ENCODE results near the gene MOCS3. TPM values are rescaled to one million over a fixed set of nuclear protein-coding genes. Genes with fewer than 3 reads are reported as not detected.

Gene MOCS3, protein sequence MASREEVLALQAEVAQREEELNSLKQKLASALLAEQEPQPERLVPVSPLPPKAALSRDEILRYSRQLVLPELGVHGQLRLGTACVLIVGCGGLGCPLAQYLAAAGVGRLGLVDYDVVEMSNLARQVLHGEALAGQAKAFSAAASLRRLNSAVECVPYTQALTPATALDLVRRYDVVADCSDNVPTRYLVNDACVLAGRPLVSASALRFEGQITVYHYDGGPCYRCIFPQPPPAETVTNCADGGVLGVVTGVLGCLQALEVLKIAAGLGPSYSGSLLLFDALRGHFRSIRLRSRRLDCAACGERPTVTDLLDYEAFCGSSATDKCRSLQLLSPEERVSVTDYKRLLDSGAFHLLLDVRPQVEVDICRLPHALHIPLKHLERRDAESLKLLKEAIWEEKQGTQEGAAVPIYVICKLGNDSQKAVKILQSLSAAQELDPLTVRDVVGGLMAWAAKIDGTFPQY
- total RNA-seq, result 4.8 and 5.1 TPM in 2 replicates

DNA sequence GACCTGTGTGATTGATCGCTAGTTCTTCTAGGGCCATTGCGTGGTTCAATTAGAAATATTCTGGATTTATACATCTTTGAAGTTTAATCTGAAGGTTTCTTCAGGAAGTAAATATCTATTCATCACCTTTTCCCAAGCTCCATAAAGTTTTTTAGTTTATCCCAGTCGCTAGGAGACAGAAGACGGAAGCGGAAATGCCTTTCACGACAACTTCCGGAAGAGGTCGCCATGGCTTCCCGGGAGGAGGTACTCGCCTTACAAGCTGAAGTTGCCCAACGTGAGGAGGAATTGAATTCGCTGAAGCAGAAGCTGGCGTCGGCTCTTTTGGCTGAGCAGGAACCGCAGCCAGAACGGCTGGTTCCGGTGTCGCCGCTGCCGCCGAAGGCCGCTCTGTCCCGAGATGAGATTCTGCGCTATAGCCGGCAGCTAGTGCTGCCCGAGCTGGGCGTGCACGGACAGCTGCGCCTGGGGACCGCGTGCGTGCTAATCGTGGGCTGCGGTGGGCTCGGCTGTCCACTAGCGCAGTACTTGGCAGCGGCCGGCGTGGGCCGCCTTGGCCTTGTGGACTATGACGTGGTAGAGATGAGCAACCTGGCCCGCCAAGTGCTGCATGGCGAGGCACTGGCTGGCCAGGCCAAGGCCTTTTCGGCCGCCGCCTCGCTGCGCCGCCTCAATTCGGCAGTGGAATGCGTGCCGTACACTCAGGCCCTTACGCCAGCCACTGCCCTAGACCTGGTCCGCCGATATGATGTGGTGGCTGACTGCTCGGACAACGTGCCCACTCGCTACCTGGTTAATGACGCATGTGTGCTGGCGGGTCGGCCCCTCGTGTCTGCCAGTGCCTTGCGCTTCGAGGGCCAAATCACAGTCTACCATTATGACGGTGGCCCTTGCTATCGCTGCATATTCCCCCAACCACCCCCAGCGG, at the start of gene MOCS3:
TSS of gene MOCS3 (plus strand) at position 204 of the 928 bp plus-strand sequence. CDS start at position 229, 25 bp downstream.
- intact Hi-C loops (cut with micrococcal nuclease), result loop anchor here (1.0 to 5.0 kb wide), 6 partner anchors 28 to 442 kb away; partner anchors contain the start of genes ADNP and PARD6B

DNA sequence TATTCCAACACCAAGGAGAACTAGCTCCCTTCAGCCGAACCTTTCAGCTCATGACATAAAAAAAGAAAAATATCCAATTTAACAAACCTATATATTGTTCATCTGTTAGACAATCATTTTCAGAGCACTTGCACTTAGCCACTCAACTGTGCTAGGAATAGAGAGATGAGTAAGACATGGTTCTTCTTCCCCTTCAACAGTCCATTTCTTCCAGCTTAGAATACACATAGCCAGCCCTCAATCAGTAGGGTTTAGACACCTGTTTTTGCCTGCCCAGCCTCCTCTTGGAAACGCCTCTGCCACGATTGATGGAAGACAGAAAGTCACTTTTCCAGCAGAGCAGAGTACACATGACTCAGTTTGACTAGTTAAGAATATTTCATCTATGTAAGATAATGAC, 49.2 kb upstream of the MOCS3 start:
- intact Hi-C loops (cut with micrococcal nuclease), result no loop called here

DNA sequence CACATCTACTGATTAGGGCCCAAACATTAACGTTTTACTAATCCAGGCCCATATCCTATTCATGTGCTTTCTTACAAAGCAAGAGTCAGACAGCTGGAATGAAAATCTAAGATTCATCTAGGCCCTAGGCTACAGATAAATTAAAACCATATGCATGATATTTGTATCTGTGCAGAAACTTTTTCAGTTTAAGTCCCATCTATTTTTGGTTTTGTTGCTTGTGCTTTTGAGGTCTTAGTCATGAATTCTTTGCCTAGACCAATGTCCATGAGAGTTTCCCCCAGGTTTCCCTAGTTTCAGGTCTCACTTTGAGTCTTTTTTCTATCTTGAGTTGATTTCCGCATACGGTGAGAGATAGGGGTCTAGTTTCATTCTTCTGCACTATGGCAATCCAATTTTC, 47.6 kb upstream of the MOCS3 start:
- intact Hi-C loops (cut with micrococcal nuclease), result no loop called here

- intact Hi-C loops (cut with micrococcal nuclease), result no loop called here
Observed at GRCh38 chr20:50911716-50912115, 46.9 kb upstream of the MOCS3 start.

GRCh38 chr20:50913690-50914375, 44.8 kb upstream of the MOCS3 start:
- intact Hi-C loops (cut with micrococcal nuclease), result no loop called here

DNA sequence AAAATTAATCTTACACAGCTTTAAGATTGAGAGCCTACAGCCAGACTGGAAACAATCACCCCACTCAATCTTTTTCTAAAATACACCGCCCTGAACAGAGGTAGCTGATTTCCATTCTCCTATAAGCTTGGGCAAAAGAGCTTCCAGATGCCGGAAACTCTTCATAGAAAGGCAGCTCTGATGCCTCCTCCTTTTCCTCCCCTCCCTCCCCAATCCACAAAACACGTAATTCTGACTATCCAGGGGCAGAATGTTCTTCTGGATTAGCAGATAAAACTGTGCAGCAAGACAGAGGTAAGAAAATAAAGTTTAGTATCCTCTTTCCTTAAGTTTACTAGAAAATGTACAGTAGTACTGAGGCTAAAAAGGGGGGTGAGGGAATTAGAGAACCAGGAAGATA, 43.2 kb upstream of the MOCS3 start:
- intact Hi-C loops (cut with micrococcal nuclease), result no loop called here

GRCh38 chr20:50916257-50916656, 42.4 kb upstream of the MOCS3 start:
- intact Hi-C loops (cut with micrococcal nuclease), result no loop called here

- intact Hi-C loops (cut with micrococcal nuclease), result no loop called here
Observed at GRCh38 chr20:50916934-50917333, 41.7 kb upstream of the MOCS3 start.

GRCh38 chr20:50918403-50918802, 40.2 kb upstream of the MOCS3 start:
- intact Hi-C loops (cut with micrococcal nuclease), result no loop called here

DNA sequence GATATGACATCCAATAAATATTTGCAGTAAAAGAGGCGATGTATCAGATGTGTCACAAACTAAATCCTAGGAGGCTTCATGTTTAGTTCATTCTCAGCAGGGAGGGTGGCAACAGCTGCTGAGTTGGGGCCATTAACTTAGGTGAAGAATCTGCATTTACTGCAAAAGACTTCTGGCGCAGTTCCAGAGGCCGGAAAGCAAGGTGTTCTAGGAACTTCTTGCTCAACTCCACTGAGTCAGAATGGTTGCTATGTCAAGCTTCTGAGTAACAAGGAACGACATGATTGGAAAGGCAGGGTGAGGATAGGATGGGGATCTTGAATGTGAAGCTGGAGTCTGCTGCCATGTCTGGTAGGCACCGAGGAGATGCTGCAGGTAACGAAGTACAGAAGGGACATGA, 39.1 kb upstream of the MOCS3 start:
- intact Hi-C loops (cut with micrococcal nuclease), result no loop called here

DNA sequence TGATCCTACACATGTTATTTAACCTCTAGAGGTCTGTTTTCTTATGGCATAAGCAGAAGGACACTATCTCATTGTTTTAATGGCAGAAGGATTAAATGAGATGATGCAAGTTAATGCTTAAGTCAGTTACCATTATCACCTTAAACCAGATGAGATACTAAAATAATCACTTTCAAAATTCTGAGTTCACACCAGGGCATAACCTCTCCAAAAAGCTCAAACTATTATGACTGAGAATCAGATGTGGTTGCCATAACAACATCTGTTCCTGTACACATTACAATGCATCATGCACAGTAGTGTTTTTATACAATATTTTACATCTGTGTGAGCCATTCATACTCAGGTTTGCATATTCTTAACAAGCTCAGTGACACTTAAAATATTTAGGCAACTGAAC, 37.6 kb upstream of the MOCS3 start:
- intact Hi-C loops (cut with micrococcal nuclease), result no loop called here

GRCh38 chr20:50921803-50922501, 36.7 kb upstream of the MOCS3 start:
- intact Hi-C loops (cut with micrococcal nuclease), result no loop called here

GRCh38 chr20:50924261-50924920, 34.2 kb upstream of the MOCS3 start:
- intact Hi-C loops (cut with micrococcal nuclease), result no loop called here

DNA sequence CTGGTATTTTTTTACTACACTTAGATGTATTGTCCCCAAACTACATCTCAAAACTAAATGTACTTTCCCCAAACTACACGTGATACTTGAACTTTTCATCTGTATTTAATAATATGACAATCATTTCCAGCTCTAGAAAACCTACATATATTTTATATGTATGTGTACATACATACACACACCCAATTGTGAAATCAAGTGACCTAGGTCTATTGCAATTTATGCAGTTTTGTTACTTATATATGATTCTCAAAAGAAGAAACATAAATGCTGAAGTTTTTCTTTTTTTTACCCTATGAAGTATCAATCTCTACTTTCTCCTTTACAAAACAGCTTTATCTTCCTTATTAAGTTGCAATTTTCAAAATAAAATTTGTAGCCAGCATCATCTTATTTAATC, 32.1 kb upstream of the MOCS3 start:
- intact Hi-C loops (cut with micrococcal nuclease), result no loop called here

DNA sequence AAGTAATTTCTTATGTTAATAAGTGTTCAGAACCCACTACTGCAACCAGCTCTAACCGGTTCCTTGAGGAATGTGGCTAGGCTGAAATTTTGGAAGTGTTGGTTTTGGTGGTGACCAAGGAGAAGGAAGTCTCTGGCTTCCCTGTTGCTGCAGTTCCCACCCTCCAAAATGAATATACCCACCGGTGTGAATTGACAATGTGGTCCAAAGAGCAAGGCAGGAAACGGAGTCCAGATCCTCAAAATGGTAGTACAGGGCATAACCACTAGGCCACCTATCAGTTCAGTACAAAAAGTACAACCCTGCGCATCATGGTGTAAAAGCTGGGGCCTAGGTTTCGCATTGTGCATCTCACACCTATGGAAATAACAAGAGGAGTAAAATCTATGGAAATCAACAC, 30.1 kb upstream of the MOCS3 start:
- intact Hi-C loops (cut with micrococcal nuclease), result loop anchor here (2.0 kb wide), 3 partner anchors 34 to 476 kb away; partner anchors contain the start of gene PTPN1

GRCh38 chr20:50929299-50930138, 29.1 kb upstream of the MOCS3 start:
- intact Hi-C loops (cut with micrococcal nuclease), result loop anchor here (1.0 to 10.0 kb wide), 7 partner anchors 35 to 1015 kb away; partner anchors contain the start of genes PTPN1 and SPATA2

GRCh38 chr20:50930139-50930975, 28.3 kb upstream of the MOCS3 start:
- intact Hi-C loops (cut with micrococcal nuclease), result loop anchor here (10.0 kb wide), 1 partner anchor 1016 kb away; the partner anchor contains the start of gene SPATA2

DNA sequence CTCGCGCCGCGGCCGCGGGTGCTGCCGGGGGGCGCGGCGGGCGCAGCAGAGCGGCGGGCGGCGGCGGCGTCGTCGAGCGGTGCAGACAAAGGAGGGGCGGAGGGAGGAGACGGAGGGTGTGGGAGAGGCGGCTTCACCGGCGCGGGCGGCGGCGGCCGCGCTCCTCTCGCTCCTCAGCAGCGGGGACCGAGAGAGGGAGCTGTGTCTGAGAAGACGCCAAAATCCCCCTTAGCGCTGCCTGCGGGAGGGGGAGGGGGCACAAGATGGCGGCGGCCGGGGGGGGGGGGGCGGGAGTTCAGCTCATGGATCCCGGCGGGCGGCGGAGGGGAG, 27.7 kb upstream of the MOCS3 start:
- intact Hi-C loops (cut with micrococcal nuclease), result loop anchor here (1.0 to 10.0 kb wide), 4 partner anchors 27 to 1016 kb away; partner anchors contain the start of genes DPM1, MOCS3, PARD6B and SPATA2
